PC-9 (cell line): ENCODE data around the gene COX4I2. TPM values are rescaled to one million over a fixed set of nuclear protein-coding genes. Genes with fewer than 3 reads are reported as not detected.
A peak's percentile ranks its signal among the peaks of the same experiment; 100 is the strongest.

Experiments
- BruUV-seq: library from RNA; stranded (reverse); fragments of 400-500 nt; replicated peaks from 2 replicates; lab custom pipeline; 2021; lab: Mats Ljungman, UMichigan
- CTCF ChIA-PET: fragments of 300-600 bp; sonication (Branson Sonifier 250); formaldehyde crosslinking; loops from one replicate; lab custom pipeline; 2022; ENCODE audit warnings: antibody characterized with exemption; lab: Charles Lee
- POLR2A ChIA-PET: fragments of 300-600 bp; sonication (Branson Sonifier 250); formaldehyde crosslinking; loops from one replicate; lab custom pipeline; 2022; ENCODE audit warnings: antibody characterized with exemption; ENCODE audit not compliant: unreplicated experiment; lab: Charles Lee
- DNase-seq, 2 experiments: peaks; one replicate each; pipeline versions ENCODE4 v3.0.0 to v3.0.0-alpha.2; 2015 to 2022; ENCODE audit warnings: mixed read lengths in 1 of 2
- H2AFZ ChIP-seq: fragments of 200-600 bp; sonication (generic); 2 replicates; pipeline ENCODE4 v1.8.1; 2017; ENCODE audit warnings: antibody characterized with exemption
- H3F3A ChIP-seq: fragments of 200-600 bp; sonication (generic); 2 replicates; pipeline ENCODE4 v1.8.1; 2017; ENCODE audit warnings: antibody characterized with exemption, mild to moderate bottlenecking, low read depth; ENCODE audit not compliant: insufficient read depth
- H3K27ac ChIP-seq: fragments of 200-600 bp; sonication (generic); 2 replicates; pipeline ENCODE4 v1.6.1; 2016; ENCODE audit warnings: mixed run types
- H3K27me3 ChIP-seq: fragments of 200-600 bp; sonication (generic); 2 replicates; pipeline ENCODE4 v1.6.1; 2016; ENCODE audit warnings: low read depth, mixed run types; ENCODE audit not compliant: insufficient read depth
- H3K36me3 ChIP-seq: fragments of 200-600 bp; sonication (generic); 2 replicates; pipeline ENCODE4 v1.6.1; 2016; ENCODE audit warnings: low read depth, mixed run types
- H3K4me1 ChIP-seq: fragments of 200-600 bp; sonication (generic); replicated peaks from 2 replicates; pipeline ENCODE4 v1.6.1; 2016; ENCODE audit warnings: mixed run types; ENCODE audit not compliant: insufficient read depth
- H3K4me2 ChIP-seq: fragments of 200-600 bp; sonication (generic); 2 replicates; pipeline ENCODE4 v1.6.1; 2017; ENCODE audit warnings: mixed run types
- H3K4me3 ChIP-seq: fragments of 200-600 bp; sonication (generic); 2 replicates; pipeline ENCODE4 v1.6.1; 2016; ENCODE audit warnings: mixed run types
- H3K79me2 ChIP-seq: fragments of 200-600 bp; sonication (generic); 2 replicates; pipeline ENCODE4 v1.6.1; 2017; ENCODE audit warnings: low read depth, mixed run types
- H3K9me2 ChIP-seq: fragments of 200-600 bp; sonication (generic); 2 replicates; pipeline ENCODE4 v1.8.1; 2017; ENCODE audit warnings: mild to moderate bottlenecking; ENCODE audit not compliant: insufficient read depth
- H3K9me3 ChIP-seq: fragments of 200-600 bp; sonication (generic); 2 replicates; pipeline ENCODE4 v1.8.1; 2016; ENCODE audit warnings: low read depth; ENCODE audit not compliant: insufficient read depth
- H4K20me1 ChIP-seq: fragments of 200-600 bp; sonication (generic); 2 replicates; pipeline ENCODE4 v1.8.1; 2017; ENCODE audit not compliant: insufficient read depth
- CTCF ChIP-seq: fragments of 200-600 bp; sonication (generic); conservative IDR thresholded peaks from 2 replicates; pipeline ENCODE4 v1.6.1; 2017; ENCODE audit warnings: mixed run types, antibody characterized with exemption, mild to moderate bottlenecking, moderate library complexity
- EZH2 ChIP-seq: fragments of 200-600 bp; sonication (generic); IDR thresholded peaks from 2 replicates; pipeline ENCODE4 v1.8.0; 2017; ENCODE audit warnings: antibody characterized with exemption, low read depth
- intact Hi-C: fragments of 100-400 bp; cut with micrococcal nuclease; formaldehyde crosslinking; loops from one replicate; pipeline ENCODE4 v1.10.0; 2022; ENCODE audit not compliant: unreplicated experiment
- total RNA-seq: library from RNA; stranded (reverse); gene quantifications from 2 replicates; pipeline ENCODE4 v1.2.3, GENCODE V29; 2021

Gene COX4I2
- total RNA-seq, 1 experiment from 2014 or later = not detected

- Histone ChIP-seq H3K79me2 (peaks cover 85% of the 10 kb centered on the region), H2AFZ (no peak overlapping the region), H3K27me3 (no peaks in the 10 kb centered on the region), H4K20me1 (peaks cover 68% of the 10 kb centered on the region), H3K4me2 (no peak overlapping the region), H3K4me1 (peaks cover 25% of the 10 kb centered on the region), H3F3A (peaks cover 85% of the 10 kb centered on the region), H3K9me3 (no peaks in the 10 kb centered on the region), H3K36me3 (peaks cover 28% of the 10 kb centered on the region), H3K4me3 (no peak overlapping the region), H3K9me2 (no peaks in the 10 kb centered on the region), H3K27ac (peak overlapping the region; percentile 24; the same call in 1 of the 2 replicates)
- intact Hi-C loops = no loop called here
- no TSS peak for BruUV-seq
- no peak for TF ChIP-seq EZH2
- no peak for TF ChIP-seq CTCF
- DNase-seq = peak in 1 of 2 experiments; percentile 12
- ChIA-PET CTCF (no interaction called here), POLR2A (no interaction called here)
Measured at GRCh38 chr20:31669876-31670275, 32.2 kb downstream of the COX4I2 start.

GRCh38 chr20:31670371-31671228 lies 32.9 kb downstream of the COX4I2 start:
- TF ChIP-seq EZH2 = no peak
- no peak for TF ChIP-seq CTCF
- H3K79me2 ChIP-seq = peaks cover 92% of the 10 kb centered on the region
- H2AFZ ChIP-seq = no peak overlapping the region
- peaks cover 85% of the 10 kb centered on the region for H3F3A ChIP-seq
- peaks cover 73% of the 10 kb centered on the region for H4K20me1 ChIP-seq
- peak in 1 of 2 experiments; percentile 15 for DNase-seq
- H3K9me3 ChIP-seq = no peaks in the 10 kb centered on the region
- intact Hi-C loops = no loop called here
- BruUV-seq = no TSS peak
- H3K27me3 ChIP-seq = no peaks in the 10 kb centered on the region
- peaks cover 18% of the 10 kb centered on the region for H3K4me1 ChIP-seq
- H3K4me3 ChIP-seq = no peak overlapping the region
- POLR2A ChIA-PET = interaction anchor here (0.6 to 0.7 kb wide), 2 partner anchors 49 to 54 kb away, joined by 4 to 6 read pairs; no protein-coding TSS in a partner anchor
- no peak overlapping the region for H3K4me2 ChIP-seq
- no peak overlapping the region for H3K27ac ChIP-seq
- no peaks in the 10 kb centered on the region for H3K9me2 ChIP-seq
- peaks cover 32% of the 10 kb centered on the region for H3K36me3 ChIP-seq
- CTCF ChIA-PET = no interaction called here

GRCh38 chr20:31671324-31671723 lies 33.6 kb downstream of the COX4I2 start:
- Histone ChIP-seq H3K36me3 (peaks cover 33% of the 10 kb centered on the region), H3K4me1 (peaks cover 11% of the 10 kb centered on the region; the same call in 1 of the 2 replicates), H2AFZ (no peak overlapping the region), H3F3A (peaks cover 81% of the 10 kb centered on the region), H3K79me2 (peaks cover 95% of the 10 kb centered on the region), H3K9me2 (no peaks in the 10 kb centered on the region), H3K27ac (no peak overlapping the region), H3K4me2 (no peak overlapping the region), H3K9me3 (no peaks in the 10 kb centered on the region), H3K4me3 (no peak overlapping the region), H4K20me1 (peaks cover 73% of the 10 kb centered on the region), H3K27me3 (no peaks in the 10 kb centered on the region)
- CTCF ChIA-PET = no interaction called here
- POLR2A ChIA-PET = no interaction called here
- no peak for TF ChIP-seq CTCF
- no peak for TF ChIP-seq EZH2
- intact Hi-C loops = no loop called here
- no TSS peak for BruUV-seq
- peak in 1 of 2 experiments; percentile 4 for DNase-seq
